ENCODE results near the gene CNTNAP5. TPM values are rescaled to one million over a fixed set of nuclear protein-coding genes. Genes with fewer than 3 reads are reported as not detected.

CNTNAP5 gene
- total and polyA plus RNA-seq, 2 of the 4 experiments (the other 2 are of a cell fraction): not detected

DNA sequence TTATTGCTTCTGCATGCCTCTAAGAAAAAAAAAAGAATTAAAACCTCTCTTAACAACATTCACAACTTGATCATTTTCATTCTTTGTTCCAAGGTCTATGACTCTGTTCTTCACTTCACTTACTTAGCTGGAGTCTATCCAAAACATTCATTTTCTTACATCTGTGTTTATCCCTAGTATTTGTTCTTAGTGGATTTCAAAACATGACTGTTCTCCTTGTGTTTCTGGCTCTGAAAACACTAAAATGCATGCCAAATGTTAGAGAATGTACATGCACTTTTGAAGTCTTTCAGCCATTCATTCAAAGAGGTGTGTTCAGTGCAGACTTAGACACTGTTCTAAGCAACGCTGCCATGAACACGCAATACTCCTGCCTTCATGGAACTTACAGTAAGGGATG, 138.8 kb downstream of the CNTNAP5 start:
- H4K20me1 ChIP-seq (ENCODE audit: insufficient read depth, low read length): no peaks in the 10 kb centered on the region
- no peak overlapping the region for H3K27ac ChIP-seq (ENCODE audit: insufficient read depth, low read length)
- H3K9me1 ChIP-seq (ENCODE audit: insufficient read depth, low read length): no peaks in the 10 kb centered on the region
- no peak overlapping the region for H3K9ac ChIP-seq (ENCODE audit: low read depth, low read length)
- dilution Hi-C loops (cut with HindIII; ENCODE audit: low sequenced_read_pairs, unreplicated experiment): no loop called here
- H3K4me3 ChIP-seq (ENCODE audit: insufficient read depth, low read depth, low read length): no peak overlapping the region
- H3K36me3 ChIP-seq (ENCODE audit: control insufficient read depth, insufficient read depth, low read length): no peaks in the 10 kb centered on the region
- H2BK20ac ChIP-seq (ENCODE audit: low read depth, low read length): no peak overlapping the region
- ATAC-seq (ENCODE audit: low read depth): no peak
- no peak overlapping the region for H2AK5ac ChIP-seq (ENCODE audit: low read depth, low read length)
- TF ChIP-seq, protein P1, sequence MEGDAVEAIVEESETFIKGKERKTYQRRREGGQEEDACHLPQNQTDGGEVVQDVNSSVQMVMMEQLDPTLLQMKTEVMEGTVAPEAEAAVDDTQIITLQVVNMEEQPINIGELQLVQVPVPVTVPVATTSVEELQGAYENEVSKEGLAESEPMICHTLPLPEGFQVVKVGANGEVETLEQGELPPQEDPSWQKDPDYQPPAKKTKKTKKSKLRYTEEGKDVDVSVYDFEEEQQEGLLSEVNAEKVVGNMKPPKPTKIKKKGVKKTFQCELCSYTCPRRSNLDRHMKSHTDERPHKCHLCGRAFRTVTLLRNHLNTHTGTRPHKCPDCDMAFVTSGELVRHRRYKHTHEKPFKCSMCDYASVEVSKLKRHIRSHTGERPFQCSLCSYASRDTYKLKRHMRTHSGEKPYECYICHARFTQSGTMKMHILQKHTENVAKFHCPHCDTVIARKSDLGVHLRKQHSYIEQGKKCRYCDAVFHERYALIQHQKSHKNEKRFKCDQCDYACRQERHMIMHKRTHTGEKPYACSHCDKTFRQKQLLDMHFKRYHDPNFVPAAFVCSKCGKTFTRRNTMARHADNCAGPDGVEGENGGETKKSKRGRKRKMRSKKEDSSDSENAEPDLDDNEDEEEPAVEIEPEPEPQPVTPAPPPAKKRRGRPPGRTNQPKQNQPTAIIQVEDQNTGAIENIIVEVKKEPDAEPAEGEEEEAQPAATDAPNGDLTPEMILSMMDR (conservative IDR thresholded peaks at IDR 0.05; ENCODE audit: low read depth, low read length): no peak
- TF ChIP-seq POLR2A (IDR thresholded peaks at IDR 0.05; ENCODE audit: low read depth, low read length): no peak
- no peak for TF ChIP-seq CHD1 (IDR thresholded peaks at IDR 0.05; ENCODE audit: low read depth, low read length)
- TF ChIP-seq SMC3 (IDR thresholded peaks at IDR 0.05; ENCODE audit: low read depth, low read length): no peak
- TF ChIP-seq, protein P2, sequence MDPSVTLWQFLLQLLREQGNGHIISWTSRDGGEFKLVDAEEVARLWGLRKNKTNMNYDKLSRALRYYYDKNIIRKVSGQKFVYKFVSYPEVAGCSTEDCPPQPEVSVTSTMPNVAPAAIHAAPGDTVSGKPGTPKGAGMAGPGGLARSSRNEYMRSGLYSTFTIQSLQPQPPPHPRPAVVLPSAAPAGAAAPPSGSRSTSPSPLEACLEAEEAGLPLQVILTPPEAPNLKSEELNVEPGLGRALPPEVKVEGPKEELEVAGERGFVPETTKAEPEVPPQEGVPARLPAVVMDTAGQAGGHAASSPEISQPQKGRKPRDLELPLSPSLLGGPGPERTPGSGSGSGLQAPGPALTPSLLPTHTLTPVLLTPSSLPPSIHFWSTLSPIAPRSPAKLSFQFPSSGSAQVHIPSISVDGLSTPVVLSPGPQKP (IDR thresholded peaks at IDR 0.05; ENCODE audit: borderline replicate concordance, low read depth, low read length): no peak
- TF ChIP-seq MAZ (IDR thresholded peaks at IDR 0.05; ENCODE audit: borderline replicate concordance, low read depth, low read length): no peak
- TF ChIP-seq RFX5 (IDR thresholded peaks at IDR 0.05; ENCODE audit: low read depth, low read length): no peak
- TF ChIP-seq BHLHE40 (IDR thresholded peaks at IDR 0.05; ENCODE audit: low read depth, low read length): no peak
- no peak for TF ChIP-seq RAD21 (IDR thresholded peaks at IDR 0.05; ENCODE audit: low read length)
- no peak for TF ChIP-seq MXI1 (IDR thresholded peaks at IDR 0.05; ENCODE audit: borderline replicate concordance, low read depth, low read length)
- no peak for TF ChIP-seq FOS (IDR thresholded peaks at IDR 0.05; ENCODE audit: low read depth, low read length)
- TF ChIP-seq, protein P3, sequence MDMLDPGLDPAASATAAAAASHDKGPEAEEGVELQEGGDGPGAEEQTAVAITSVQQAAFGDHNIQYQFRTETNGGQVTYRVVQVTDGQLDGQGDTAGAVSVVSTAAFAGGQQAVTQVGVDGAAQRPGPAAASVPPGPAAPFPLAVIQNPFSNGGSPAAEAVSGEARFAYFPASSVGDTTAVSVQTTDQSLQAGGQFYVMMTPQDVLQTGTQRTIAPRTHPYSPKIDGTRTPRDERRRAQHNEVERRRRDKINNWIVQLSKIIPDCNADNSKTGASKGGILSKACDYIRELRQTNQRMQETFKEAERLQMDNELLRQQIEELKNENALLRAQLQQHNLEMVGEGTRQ (IDR thresholded peaks at IDR 0.05; ENCODE audit: low read depth, low read length): no peak
- no peak for TF ChIP-seq NFE2L2 (IDR thresholded peaks at IDR 0.05; ENCODE audit: low read depth, low read length)
- TF ChIP-seq CEBPB (IDR thresholded peaks at IDR 0.05; ENCODE audit: low read depth, low read length): no peak
- TF ChIP-seq MAFK (IDR thresholded peaks at IDR 0.05; ENCODE audit: low read depth, low read length): no peak
- no peak for TF ChIP-seq RCOR1 (IDR thresholded peaks at IDR 0.05; ENCODE audit: insufficient replicate concordance, low read length)
- no peaks in the 10 kb centered on the region for H3K27me3 ChIP-seq (ENCODE audit: control insufficient read depth, insufficient read depth, low read length)
- no peak overlapping the region for H3K18ac ChIP-seq (ENCODE audit: low read depth, low read length)
- no peak overlapping the region for H3K56ac ChIP-seq (ENCODE audit: extremely low read depth, insufficient read depth, low read length)
- no peak for DNase-seq
- peaks cover 4% of the 10 kb centered on the region; the same call in 1 of the 2 replicates for H3K9me3 ChIP-seq (ENCODE audit: control insufficient read depth, insufficient read depth, low read length)
- H2AFZ ChIP-seq (replicated peaks; ENCODE audit: low read length, poor library complexity): no peak overlapping the region
- ChIA-PET POLR2A (ENCODE audit: unreplicated experiment) (no interaction called here), CTCF (no interaction called here)
- no peaks in the 10 kb centered on the region for H3K4me1 ChIP-seq (ENCODE audit: control insufficient read depth, insufficient read depth, low read length)
- no CpG with 5 or more reads among the region's 2 CpGs for WGBS, 2 experiments (ENCODE audit: extremely low coverage in 2 of 2, insufficient read length in 1 of 2)
- H4K91ac ChIP-seq (ENCODE audit: insufficient read depth, low read depth, low read length): no peak overlapping the region
- in situ Hi-C loops (cut with MboI; ENCODE audit: low sequenced_read_pairs): no loop called here
- intact Hi-C loops (cut with micrococcal nuclease): no loop called here
- no TSS peak for BruUV-seq (replicated peaks)
- H2BK5ac ChIP-seq (ENCODE audit: low read depth, low read length, poor library complexity, severe bottlenecking): no peak overlapping the region
- H3K23ac ChIP-seq (ENCODE audit: low read depth, low read length): no peak overlapping the region
- H3K79me1 ChIP-seq (ENCODE audit: low read depth in 1 of 2, low read length in 2 of 2): no peaks in the 10 kb centered on the region
- H2AK9ac ChIP-seq (replicated peaks; ENCODE audit: low read depth, low read length, poor library complexity): no peak overlapping the region
- H4K8ac ChIP-seq (ENCODE audit: low read depth in 2 of 2, low read length in 2 of 2): no peak overlapping the region
- H3K4me2 ChIP-seq (ENCODE audit: low read depth, low read length): no peak overlapping the region
- no peak overlapping the region for H3K4ac ChIP-seq (ENCODE audit: low read depth, low read length)
- no peak overlapping the region for H3K14ac ChIP-seq (replicated peaks; ENCODE audit: low read depth, low read length)
- H2BK15ac ChIP-seq (ENCODE audit: low read depth, low read length): no peak overlapping the region
- no peak overlapping the region for H2BK120ac ChIP-seq (ENCODE audit: low read depth, low read length)
- no peak overlapping the region for H4K5ac ChIP-seq (ENCODE audit: low read depth, low read length)

All from IMR-90 (cell line).